IMR-90 (cell line): Measurements from ENCODE around the gene RNU6-9. TPM values are rescaled to one million over a fixed set of nuclear protein-coding genes. Genes with fewer than 3 reads are reported as not detected.

Source experiments
- ATAC-seq: fragments of 200-7000 bp; cut with Tn5 transposase; 2 replicates; pipeline ENCODE4 v1.9.1; 2020; ENCODE audit warnings: low read depth, mild to moderate bottlenecking, moderate library complexity
- BruUV-seq: library from RNA; stranded (reverse); fragments of 400-500 nt; replicated peaks from 2 replicates; lab custom pipeline; 2021; lab: Mats Ljungman, UMichigan
- CTCF ChIA-PET: fragments of 300-600 bp; formaldehyde crosslinking; extraction: SDS; loops from one replicate; lab custom pipeline; 2021; ENCODE audit warnings: antibody characterized with exemption; lab: Yijun Ruan, JAX
- POLR2A ChIA-PET: fragments of 300-600 bp; sonication (Branson Sonifier 250); formaldehyde crosslinking; loops from one replicate; lab custom pipeline; 2022; ENCODE audit warnings: antibody characterized with exemption; ENCODE audit not compliant: unreplicated experiment; lab: Charles Lee
- DNase-seq: peaks from one replicate; pipeline ENCODE4 v3.0.0; 2013
- H2AFZ ChIP-seq: replicated peaks from 2 replicates; pipeline ENCODE3; 2013; ENCODE audit warnings: low read length, mild to moderate bottlenecking; ENCODE audit not compliant: poor library complexity
- H2AK5ac ChIP-seq: 2 replicates; pipeline ENCODE4 v1.6.1; 2013; ENCODE audit warnings: low read depth, low read length, inconsistent platforms
- H2AK9ac ChIP-seq: replicated peaks from 2 replicates; pipeline ENCODE3; 2013; ENCODE audit warnings: mild to moderate bottlenecking, low read depth, low read length, moderate library complexity; ENCODE audit not compliant: poor library complexity
- H2BK120ac ChIP-seq: 2 replicates; pipeline ENCODE4 v1.6.1; 2013; ENCODE audit warnings: low read depth, low read length, inconsistent platforms
- H2BK15ac ChIP-seq: 3 replicates; pipeline ENCODE4 v1.6.1; 2013; ENCODE audit warnings: low read depth, low read length, inconsistent platforms
- H2BK20ac ChIP-seq: 2 replicates; pipeline ENCODE4 v1.6.1; 2013; ENCODE audit warnings: low read depth, mild to moderate bottlenecking, inconsistent platforms, low read length, moderate library complexity
- H2BK5ac ChIP-seq: 2 replicates; pipeline ENCODE4 v1.6.1; 2013; ENCODE audit warnings: mild to moderate bottlenecking, low read depth, low read length, inconsistent platforms; ENCODE audit not compliant: poor library complexity, severe bottlenecking
- H3K14ac ChIP-seq: replicated peaks from 2 replicates; pipeline ENCODE4 v1.6.1; 2013; ENCODE audit warnings: low read depth, low read length, inconsistent platforms
- H3K18ac ChIP-seq: 2 replicates; pipeline ENCODE4 v1.6.1; 2013; ENCODE audit warnings: low read depth, low read length, control low read depth
- H3K23ac ChIP-seq: 2 replicates; pipeline ENCODE4 v1.6.1; 2013; ENCODE audit warnings: low read depth, low read length, inconsistent platforms
- H3K27ac ChIP-seq: 2 replicates; pipeline ENCODE4 v1.5.1; 2013; ENCODE audit warnings: mild to moderate bottlenecking, control low read depth, low read length; ENCODE audit not compliant: insufficient read depth
- H3K27me3 ChIP-seq: 2 replicates; pipeline ENCODE4 v1.6.1; 2013; ENCODE audit warnings: low read length; ENCODE audit not compliant: control insufficient read depth, insufficient read depth
- H3K36me3 ChIP-seq: 2 replicates; pipeline ENCODE4 v1.6.1; 2013; ENCODE audit warnings: low read length, mixed read lengths; ENCODE audit not compliant: control insufficient read depth, insufficient read depth
- H3K4ac ChIP-seq: 2 replicates; pipeline ENCODE4 v1.6.1; 2013; ENCODE audit warnings: low read depth, low read length, inconsistent platforms
- H3K4me1 ChIP-seq: 2 replicates; pipeline ENCODE4 v1.6.1; 2013; ENCODE audit warnings: low read length, mixed read lengths; ENCODE audit not compliant: control insufficient read depth, insufficient read depth
- H3K4me2 ChIP-seq: 2 replicates; pipeline ENCODE4 v1.6.1; 2013; ENCODE audit warnings: low read depth, mild to moderate bottlenecking, control low read depth, low read length, moderate library complexity
- H3K4me3 ChIP-seq: 2 replicates; pipeline ENCODE4 v1.5.1; 2013; ENCODE audit warnings: low read depth, mild to moderate bottlenecking, control low read depth, low read length, moderate library complexity; ENCODE audit not compliant: insufficient read depth
- H3K56ac ChIP-seq: 2 replicates; pipeline ENCODE4 v1.6.1; 2013; ENCODE audit warnings: low read length, inconsistent platforms; ENCODE audit not compliant: insufficient read depth; ENCODE audit errors: extremely low read depth
- H3K79me1 ChIP-seq, 2 experiments: 2 replicates each; pipeline ENCODE4 v1.6.1; 2013; ENCODE audit warnings: low read length in 2 of 2, inconsistent platforms in 1 of 2, low read depth in 1 of 2
- H3K9ac ChIP-seq: 2 replicates; pipeline ENCODE4 v1.6.1; 2013; ENCODE audit warnings: low read depth, low read length, control low read depth
- H3K9me1 ChIP-seq: 2 replicates; pipeline ENCODE4 v1.6.1; 2013; ENCODE audit warnings: low read length, inconsistent platforms; ENCODE audit not compliant: insufficient read depth
- H3K9me3 ChIP-seq: 2 replicates; pipeline ENCODE4 v1.6.1; 2013; ENCODE audit warnings: low read length; ENCODE audit not compliant: control insufficient read depth, insufficient read depth
- H4K20me1 ChIP-seq: 2 replicates; pipeline ENCODE4 v1.6.1; 2013; ENCODE audit warnings: low read length, inconsistent platforms; ENCODE audit not compliant: insufficient read depth
- H4K5ac ChIP-seq: 2 replicates; pipeline ENCODE4 v1.6.1; 2013; ENCODE audit warnings: mild to moderate bottlenecking, low read depth, low read length, control low read depth
- H4K8ac ChIP-seq, 2 experiments: 2 replicates each; pipeline ENCODE4 v1.6.1; 2013; ENCODE audit warnings: low read depth in 2 of 2, low read length in 2 of 2, control low read depth in 1 of 2, inconsistent platforms in 1 of 2
- H4K91ac ChIP-seq: 2 replicates; pipeline ENCODE4 v1.6.1; 2013; ENCODE audit warnings: low read depth, low read length, inconsistent platforms; ENCODE audit not compliant: insufficient read depth
- BHLHE40 ChIP-seq: fragments of 150-350 bp; IDR thresholded peaks from 2 replicates; pipeline ENCODE4 v1.6.1; 2016; ENCODE audit warnings: mild to moderate bottlenecking, low read depth, low read length
- CEBPB ChIP-seq: IDR thresholded peaks from 2 replicates; pipeline ENCODE4 v1.6.1; 2012; ENCODE audit warnings: low read depth, low read length, improper control_type of control experiment
- CHD1 ChIP-seq: IDR thresholded peaks from 2 replicates; pipeline ENCODE4 v1.6.1; 2012; ENCODE audit warnings: low read depth, low read length, improper control_type of control experiment
- CTCF ChIP-seq: conservative IDR thresholded peaks from 2 replicates; pipeline ENCODE4 v1.5.1; 2012; ENCODE audit warnings: mild to moderate bottlenecking, low read depth, low read length, improper control_type of control experiment
- ELK1 ChIP-seq: fragments of 150-350 bp; IDR thresholded peaks from 2 replicates; pipeline ENCODE4 v1.6.1; 2016; ENCODE audit warnings: low read depth, mild to moderate bottlenecking, low read length, moderate library complexity, borderline replicate concordance
- FOS ChIP-seq: fragments of 150-350 bp; IDR thresholded peaks from 2 replicates; pipeline ENCODE4 v1.6.1; 2016; ENCODE audit warnings: low read depth, low read length
- MAFK ChIP-seq: IDR thresholded peaks from 2 replicates; pipeline ENCODE4 v1.6.1; 2012; ENCODE audit warnings: low read depth, low read length, improper control_type of control experiment
- MAZ ChIP-seq: IDR thresholded peaks from 2 replicates; pipeline ENCODE4 v1.6.1; 2012; ENCODE audit warnings: low read depth, mild to moderate bottlenecking, low read length, improper control_type of control experiment, moderate library complexity, borderline replicate concordance
- MXI1 ChIP-seq: IDR thresholded peaks from 2 replicates; pipeline ENCODE4 v1.6.1; 2012; ENCODE audit warnings: low read depth, mild to moderate bottlenecking, low read length, moderate library complexity, borderline replicate concordance
- NFE2L2 ChIP-seq: fragments of 150-350 bp; IDR thresholded peaks from 2 replicates; pipeline ENCODE4 v1.6.1; 2016; ENCODE audit warnings: low read depth, mild to moderate bottlenecking, low read length
- POLR2A ChIP-seq: IDR thresholded peaks from 2 replicates; pipeline ENCODE4 v1.6.1; 2012; ENCODE audit warnings: mild to moderate bottlenecking, low read depth, low read length
- RAD21 ChIP-seq: IDR thresholded peaks from 2 replicates; pipeline ENCODE4 v1.6.1; 2012; ENCODE audit warnings: low read length, improper control_type of control experiment
- RCOR1 ChIP-seq: IDR thresholded peaks from 2 replicates; pipeline ENCODE4 v1.6.1; 2012; ENCODE audit warnings: mild to moderate bottlenecking, low read length, improper control_type of control experiment; ENCODE audit not compliant: insufficient replicate concordance
- RFX5 ChIP-seq: IDR thresholded peaks from 2 replicates; pipeline ENCODE4 v1.8.0; 2012; ENCODE audit warnings: low read depth, mild to moderate bottlenecking, low read length, moderate library complexity
- USF2 ChIP-seq: fragments of 150-350 bp; IDR thresholded peaks from 2 replicates; pipeline ENCODE4 v1.6.1; 2017; ENCODE audit warnings: mild to moderate bottlenecking, antibody characterized with exemption, low read length, low read depth
- WGBS, 2 experiments: methylation state at CpG; one replicate each; pipeline versions ENCODE4 v1.1.5 to v1.1.7; 2013; ENCODE audit warnings: missing lambda C conversion rate in 2 of 2; ENCODE audit not compliant: insufficient read length in 1 of 2; ENCODE audit errors: extremely low coverage in 2 of 2; 5-methylcytosine and 5-hydroxymethylcytosine counted together
- dilution Hi-C: fragments of 300-500 bp; cut with HindIII; formaldehyde crosslinking; loops from one replicate; pipeline ENCODE4 v1.14.3; 2018; ENCODE audit warnings: low sequenced_read_pairs; ENCODE audit not compliant: unreplicated experiment
- in situ Hi-C: fragments of 300-500 bp; cut with MboI; formaldehyde crosslinking; loops from 3 replicates; pipeline ENCODE4 v1.14.3; 2019; ENCODE audit warnings: low sequenced_read_pairs, inconsistent platforms, mixed read lengths
- intact Hi-C: fragments of 100-400 bp; cut with micrococcal nuclease; formaldehyde crosslinking; loops from 2 replicates; pipeline ENCODE4 v1.10.0; 2022
- polyA plus RNA-seq, 3 experiments: library from polyadenylated mRNA; depleted of rRNA; stranded (reverse); fragments of >200 nt; gene quantifications; 2 replicates each; pipeline ENCODE4 v1.2.3, GENCODE V29; 2012; ENCODE audit warnings: low replicate concordance in 1 of 3
- total RNA-seq: library from RNA; depleted of rRNA; stranded (reverse); fragments of >200 nt; gene quantifications from 2 replicates; pipeline ENCODE4 v1.2.3, GENCODE V29; 2012

Gene RNU6-9
- total and polyA plus RNA-seq, 2 of the 4 experiments (the other 2 are of a cell fraction): not detected

- POLR2A ChIA-PET: no interaction called here
Observed at GRCh38 chr19:883661-884211, 9.5 kb upstream of the RNU6-9 start.

More at GRCh38 chr19:883661-884211, 9.5 kb upstream of the RNU6-9 start:
- 96% methylated on average over 17 of the region's 22 CpGs; no CpG with 5 or more reads in 1 of the 2 experiments for WGBS, 2 experiments
- CTCF ChIA-PET: no interaction called here
- DNase-seq (no peak), ATAC-seq (no peak; the same call in 1 of the 2 replicates)
- H2BK15ac ChIP-seq: no peak overlapping the region
- peaks cover 74% of the 10 kb centered on the region for H3K36me3 ChIP-seq
- no peak overlapping the region for H2AK5ac ChIP-seq
- peaks cover 7 to 19% of the 10 kb centered on the region in 2 experiments; a peak in 3 of 4 replicates for H3K79me1 ChIP-seq
- H3K4me2 ChIP-seq: no peak overlapping the region
- no TSS peak for BruUV-seq
- no peak overlapping the region for H4K91ac ChIP-seq
- in situ Hi-C loops: no loop called here
- no peaks in the 10 kb centered on the region for H3K27me3 ChIP-seq
- peak overlapping the region; percentile 33 for H2AFZ ChIP-seq
- no peak overlapping the region for H3K14ac ChIP-seq
- H2BK20ac ChIP-seq: no peak overlapping the region
- H4K5ac ChIP-seq: no peak overlapping the region
- no peak overlapping the region for H3K56ac ChIP-seq
- H3K4me3 ChIP-seq: no peak overlapping the region
- no peak overlapping the region for H3K27ac ChIP-seq
- H3K9me3 ChIP-seq: no peaks in the 10 kb centered on the region
- intact Hi-C loops: no loop called here
- H3K18ac ChIP-seq: no peak overlapping the region
- no peak overlapping the region for H3K9ac ChIP-seq
- no peaks in the 10 kb centered on the region for H3K9me1 ChIP-seq
- H4K8ac ChIP-seq: no peak overlapping the region
- peaks cover 6% of the 10 kb centered on the region for H4K20me1 ChIP-seq
- TF ChIP-seq MXI1: no peak
- no peak for TF ChIP-seq RFX5
- TF ChIP-seq CEBPB: no peak
- TF ChIP-seq POLR2A: no peak
- no peak for TF ChIP-seq USF2
- no peak for TF ChIP-seq CHD1
- no peak for TF ChIP-seq ELK1
- no peak for TF ChIP-seq BHLHE40
- TF ChIP-seq CTCF: no peak
- TF ChIP-seq FOS: no peak
- no peak for TF ChIP-seq MAFK
- TF ChIP-seq RAD21: no peak
- no peak for TF ChIP-seq RCOR1
- no peak for TF ChIP-seq MAZ
- TF ChIP-seq NFE2L2: no peak
- H2AK9ac ChIP-seq: no peak overlapping the region
- H3K23ac ChIP-seq: no peak overlapping the region
- no peak overlapping the region for H2BK120ac ChIP-seq
- no peak overlapping the region for H2BK5ac ChIP-seq
- no peaks in the 10 kb centered on the region for H3K4me1 ChIP-seq
- H3K4ac ChIP-seq: no peak overlapping the region
- dilution Hi-C loops: no loop called here
